Tibial artery (tissue), 4 donors: ENCODE measurements around the gene CXCL10.

ENCODE experiments used
- DNase-seq, 2 donors: peaks; one replicate each; pipeline ENCODE4 v3.0.0-alpha.2; 2019
- H3K27ac ChIP-seq, 2 donors: fragments of 200-600 bp; sonication (generic) in 1 of 2; 1 replicate in 1 of 2; 2 replicates in 1 of 2; pipeline ENCODE4 v1.5.1; 2018 to 2019; ENCODE audit warnings: mild to moderate bottlenecking in 1 of 2
- H3K27me3 ChIP-seq, 2 donors: fragments of 200-600 bp; sonication (generic) in 1 of 2; one replicate each; pipeline versions ENCODE4 v1.5.1 to v1.6.0; 2016 to 2019
- H3K36me3 ChIP-seq, 3 donors: fragments of 200-600 bp; sonication (generic) in 2 of 3; one replicate each; pipeline ENCODE4 v1.5.1; 2016 to 2019; ENCODE audit warnings: mild to moderate bottlenecking in 2 of 3
- H3K4me1 ChIP-seq, 4 donors: fragments of 200-600 bp; sonication (generic) in 2 of 4; 1 replicate in 3 of 4; 2 replicates in 1 of 4; pipeline ENCODE4 v1.5.1; 2016 to 2019
- H3K4me3 ChIP-seq, 2 donors: fragments of 200-600 bp; sonication (generic) in 1 of 2; 1 replicate in 1 of 2; 2 replicates in 1 of 2; pipeline ENCODE4 v1.5.1; 2018 to 2019; ENCODE audit warnings: mild to moderate bottlenecking in 2 of 2
- H3K9me3 ChIP-seq, 3 donors: fragments of 200-600 bp; sonication (generic) in 1 of 3; one replicate each; pipeline ENCODE4 v1.5.1; 2016 to 2019
- intact Hi-C: fragments of 100-400 bp; cut with DNase I; formaldehyde crosslinking; loops from one replicate; pipeline ENCODE4 v1.15.0; 2023; ENCODE audit warnings: low total_unique reads
- TF ChIP-seq, protein P1 (sequence below), 2 experiments: fragments of 200-600 bp in 1 of 2; fragments of 450-650 bp in 1 of 2; IDR thresholded peaks; one replicate each; pipeline ENCODE4 v1.5.1; 2017 to 2019; ENCODE audit warnings: antibody characterized with exemption in 2 of 2, mild to moderate bottlenecking in 1 of 2, moderate library complexity in 1 of 2

CXCL10 gene

DNA sequence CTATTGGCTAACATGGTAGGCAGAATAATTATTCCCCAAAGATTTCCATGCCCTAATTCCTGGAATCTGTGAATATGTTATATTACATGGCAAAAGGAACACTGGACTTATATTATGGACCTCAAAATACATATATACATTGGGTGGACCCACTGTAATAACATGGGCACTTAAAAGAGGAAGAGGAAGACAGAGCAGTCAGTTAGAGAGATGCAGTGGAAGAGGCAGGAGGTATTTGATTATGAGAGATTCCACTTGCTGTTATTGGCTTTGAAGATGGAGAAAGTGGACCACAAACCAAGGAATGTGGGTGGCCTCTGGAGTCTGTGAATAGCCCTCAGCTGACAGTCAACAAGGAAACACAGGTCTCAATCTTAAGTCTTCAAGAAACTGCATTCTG, 37.2 kb upstream of the CXCL10 start:
- no peaks in the 10 kb centered on the region for H3K4me1 ChIP-seq
- no peak for DNase-seq
- no peak overlapping the region for H3K4me3 ChIP-seq
- no peaks in the 10 kb centered on the region for H3K9me3 ChIP-seq
- TF ChIP-seq, protein P1, sequence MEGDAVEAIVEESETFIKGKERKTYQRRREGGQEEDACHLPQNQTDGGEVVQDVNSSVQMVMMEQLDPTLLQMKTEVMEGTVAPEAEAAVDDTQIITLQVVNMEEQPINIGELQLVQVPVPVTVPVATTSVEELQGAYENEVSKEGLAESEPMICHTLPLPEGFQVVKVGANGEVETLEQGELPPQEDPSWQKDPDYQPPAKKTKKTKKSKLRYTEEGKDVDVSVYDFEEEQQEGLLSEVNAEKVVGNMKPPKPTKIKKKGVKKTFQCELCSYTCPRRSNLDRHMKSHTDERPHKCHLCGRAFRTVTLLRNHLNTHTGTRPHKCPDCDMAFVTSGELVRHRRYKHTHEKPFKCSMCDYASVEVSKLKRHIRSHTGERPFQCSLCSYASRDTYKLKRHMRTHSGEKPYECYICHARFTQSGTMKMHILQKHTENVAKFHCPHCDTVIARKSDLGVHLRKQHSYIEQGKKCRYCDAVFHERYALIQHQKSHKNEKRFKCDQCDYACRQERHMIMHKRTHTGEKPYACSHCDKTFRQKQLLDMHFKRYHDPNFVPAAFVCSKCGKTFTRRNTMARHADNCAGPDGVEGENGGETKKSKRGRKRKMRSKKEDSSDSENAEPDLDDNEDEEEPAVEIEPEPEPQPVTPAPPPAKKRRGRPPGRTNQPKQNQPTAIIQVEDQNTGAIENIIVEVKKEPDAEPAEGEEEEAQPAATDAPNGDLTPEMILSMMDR (IDR thresholded peaks at IDR 0.05) = no peak
- no peaks in the 10 kb centered on the region for H3K36me3 ChIP-seq
- peaks cover 0 to 9% of the 10 kb centered on the region in 2 donors for H3K27me3 ChIP-seq
- H3K27ac ChIP-seq = no peak overlapping the region
- intact Hi-C loops = no loop called here

DNA sequence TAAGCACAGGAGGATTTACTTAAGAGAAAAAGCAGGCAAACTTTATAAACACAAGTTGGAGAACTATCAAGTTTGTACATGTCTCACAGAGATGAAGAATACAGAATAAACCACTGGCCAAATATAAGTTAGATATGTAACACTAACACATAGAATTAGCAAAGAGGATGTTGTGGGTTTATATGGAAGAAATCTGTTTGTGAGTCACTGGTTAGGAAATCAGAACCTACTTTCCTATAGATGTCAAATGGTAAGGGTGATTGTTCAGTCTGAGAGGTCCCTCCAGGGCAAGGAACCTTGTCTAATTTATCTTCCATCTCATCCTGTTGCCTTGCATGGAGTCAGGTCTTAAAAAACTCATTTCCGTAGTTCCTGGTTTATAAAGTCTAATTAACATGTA, 36.5 kb upstream of the CXCL10 start:
- Histone ChIP-seq H3K36me3 (no peaks in the 10 kb centered on the region), H3K9me3 (no peaks in the 10 kb centered on the region), H3K27me3 (peaks cover 0 to 13% of the 10 kb centered on the region in 2 donors), H3K27ac (no peak overlapping the region), H3K4me3 (no peak overlapping the region), H3K4me1 (no peaks in the 10 kb centered on the region)
- no peak for DNase-seq
- TF ChIP-seq, protein P1 (IDR thresholded peaks at IDR 0.05) = no peak
- intact Hi-C loops = no loop called here

DNA sequence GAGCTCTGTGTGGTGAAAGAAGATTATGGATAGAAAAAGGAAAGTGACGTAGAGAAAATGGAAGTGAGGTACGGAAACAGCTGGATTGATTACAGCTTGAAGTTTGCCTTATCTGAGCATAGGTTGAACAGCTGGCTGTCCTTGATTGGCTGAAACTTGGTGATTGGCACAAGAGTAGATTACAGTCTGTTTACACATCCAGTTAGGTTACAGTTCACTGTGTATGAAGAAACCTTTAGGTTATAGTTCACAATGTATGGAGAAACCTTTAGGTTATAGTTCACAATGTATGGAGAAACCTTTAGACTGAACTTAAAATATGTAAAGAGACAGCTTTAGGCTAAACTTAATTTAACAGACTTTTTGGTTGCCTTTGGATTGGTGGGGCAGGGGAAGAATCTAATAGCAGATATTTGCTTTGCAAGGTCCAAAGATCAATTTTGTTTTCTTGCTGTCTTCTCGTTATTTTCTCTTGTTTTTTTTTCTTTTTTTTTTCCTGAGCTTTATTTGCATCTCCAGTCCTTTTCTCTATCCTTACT, 35.7 kb upstream of the CXCL10 start:
- H3K27ac ChIP-seq = no peak overlapping the region
- intact Hi-C loops = no loop called here
- no peak for DNase-seq

DNA sequence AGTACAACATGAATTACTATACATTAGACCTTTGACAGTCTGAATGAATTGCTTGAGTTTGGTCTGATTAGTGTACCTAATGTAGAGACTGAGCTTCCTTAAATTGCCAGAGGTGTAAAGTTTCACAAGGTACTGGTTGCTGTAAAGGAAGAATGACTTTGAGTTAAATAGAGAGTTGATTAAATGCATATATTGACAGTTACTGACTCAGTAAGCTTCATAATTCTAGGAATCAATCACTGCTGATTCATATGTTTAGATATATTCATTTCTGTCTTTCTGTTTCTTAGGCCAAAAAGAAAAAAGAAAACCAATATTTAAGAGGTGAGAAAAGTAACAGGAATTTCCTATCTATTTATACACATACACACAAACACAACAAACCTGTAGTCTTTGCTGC, 35.0 kb upstream of the CXCL10 start:
- TF ChIP-seq, protein P1 (IDR thresholded peaks at IDR 0.05) = no peak
- no peak overlapping the region for H3K4me3 ChIP-seq
- H3K9me3 ChIP-seq = no peaks in the 10 kb centered on the region
- DNase-seq = no peak
- intact Hi-C loops = no loop called here
- no peak overlapping the region for H3K27ac ChIP-seq
- H3K4me1 ChIP-seq = no peaks in the 10 kb centered on the region
- H3K36me3 ChIP-seq = no peaks in the 10 kb centered on the region
- peaks cover 0 to 17% of the 10 kb centered on the region in 2 donors for H3K27me3 ChIP-seq

More for the DNA sequence above, 35.7 kb upstream of the CXCL10 start:
- no peaks in the 10 kb centered on the region for H3K4me1 ChIP-seq
- TF ChIP-seq, protein P1 (IDR thresholded peaks at IDR 0.05) = no peak
- H3K36me3 ChIP-seq = no peaks in the 10 kb centered on the region
- H3K4me3 ChIP-seq = no peak overlapping the region
- no peaks in the 10 kb centered on the region for H3K9me3 ChIP-seq
- peaks cover 0 to 17% of the 10 kb centered on the region in 2 donors for H3K27me3 ChIP-seq

DNA sequence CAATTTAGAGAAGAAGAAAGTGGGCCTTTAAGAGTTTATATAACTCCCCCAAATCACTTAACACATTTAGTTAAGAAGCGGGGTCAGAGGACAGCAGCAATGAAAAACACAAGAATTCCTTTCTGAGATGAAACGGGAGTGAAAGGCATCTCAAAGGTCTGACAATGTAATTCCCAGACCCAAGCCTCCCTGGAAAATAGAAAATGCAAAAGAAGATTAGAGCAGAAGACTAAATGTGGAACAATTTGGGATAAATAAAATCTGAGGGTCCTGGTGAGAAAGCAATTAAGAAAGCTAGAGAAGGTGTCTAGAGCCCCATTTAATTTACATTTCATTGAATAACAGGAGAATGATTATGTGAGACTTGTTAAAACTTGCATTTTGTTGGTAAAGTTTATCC, 32.1 kb upstream of the CXCL10 start:
- H3K4me1 ChIP-seq = no peaks in the 10 kb centered on the region
- intact Hi-C loops = no loop called here
- H3K4me3 ChIP-seq = no peak overlapping the region
- no peaks in the 10 kb centered on the region for H3K36me3 ChIP-seq
- TF ChIP-seq, protein P1 (IDR thresholded peaks at IDR 0.05) = no peak
- no peaks in the 10 kb centered on the region for H3K9me3 ChIP-seq
- no peak for DNase-seq
- H3K27ac ChIP-seq = no peak overlapping the region
- peaks cover 0 to 17% of the 10 kb centered on the region in 2 donors for H3K27me3 ChIP-seq

DNA sequence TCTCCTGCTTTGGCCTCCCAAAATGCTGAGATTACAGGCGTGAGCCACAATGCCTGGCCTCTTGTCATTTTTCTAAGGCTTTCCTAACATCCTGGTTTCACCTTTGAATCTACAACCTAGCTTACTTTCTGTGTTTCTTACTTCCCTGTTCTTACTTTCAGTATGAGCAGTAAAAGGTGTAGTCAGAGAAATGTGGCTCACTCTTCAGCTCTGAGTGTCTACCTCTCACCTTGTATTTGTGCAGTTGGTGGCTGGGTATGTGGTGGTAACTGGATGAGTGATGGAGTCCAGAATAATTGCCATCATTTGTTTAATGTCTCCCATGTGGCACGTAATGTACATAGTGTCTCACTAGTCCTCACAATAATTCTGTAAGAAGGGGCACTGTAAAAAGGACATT, 31.7 kb upstream of the CXCL10 start:
- no peak overlapping the region for H3K4me3 ChIP-seq
- intact Hi-C loops = no loop called here
- H3K27ac ChIP-seq = no peak overlapping the region
- TF ChIP-seq, protein P1 (IDR thresholded peaks at IDR 0.05) = no peak
- H3K27me3 ChIP-seq = peaks cover 0 to 17% of the 10 kb centered on the region in 2 donors
- no peaks in the 10 kb centered on the region for H3K36me3 ChIP-seq
- H3K9me3 ChIP-seq = no peaks in the 10 kb centered on the region
- no peaks in the 10 kb centered on the region for H3K4me1 ChIP-seq
- no peak for DNase-seq
